ENCODE measurements around the gene FEM1B.

The FEM1B gene

DNA sequence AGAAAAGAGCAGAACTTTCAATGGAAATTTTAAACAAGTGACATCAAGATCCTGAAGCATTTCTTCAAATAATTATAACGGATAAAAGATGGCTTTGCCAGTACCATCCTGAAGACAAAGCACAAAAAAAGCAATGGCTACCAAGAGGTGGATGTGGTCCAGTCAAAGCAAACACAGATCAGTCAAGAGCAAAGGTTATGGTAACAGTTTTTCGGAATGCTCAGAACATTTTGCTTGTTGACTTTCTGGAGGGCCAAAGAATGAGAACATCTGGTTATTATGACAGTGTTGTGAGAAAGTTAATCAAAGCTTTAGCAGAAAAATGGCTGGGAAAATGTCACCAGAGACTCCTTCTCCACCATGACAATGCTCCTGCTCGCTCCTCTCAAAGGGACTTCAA is 31.5 kb downstream of the FEM1B start:
- no peak for DNase-seq

- DNase-seq = no peak
These were observed 32.7 kb downstream of the FEM1B start for GRCh38 chr15:68310178-68310803.

DNA sequence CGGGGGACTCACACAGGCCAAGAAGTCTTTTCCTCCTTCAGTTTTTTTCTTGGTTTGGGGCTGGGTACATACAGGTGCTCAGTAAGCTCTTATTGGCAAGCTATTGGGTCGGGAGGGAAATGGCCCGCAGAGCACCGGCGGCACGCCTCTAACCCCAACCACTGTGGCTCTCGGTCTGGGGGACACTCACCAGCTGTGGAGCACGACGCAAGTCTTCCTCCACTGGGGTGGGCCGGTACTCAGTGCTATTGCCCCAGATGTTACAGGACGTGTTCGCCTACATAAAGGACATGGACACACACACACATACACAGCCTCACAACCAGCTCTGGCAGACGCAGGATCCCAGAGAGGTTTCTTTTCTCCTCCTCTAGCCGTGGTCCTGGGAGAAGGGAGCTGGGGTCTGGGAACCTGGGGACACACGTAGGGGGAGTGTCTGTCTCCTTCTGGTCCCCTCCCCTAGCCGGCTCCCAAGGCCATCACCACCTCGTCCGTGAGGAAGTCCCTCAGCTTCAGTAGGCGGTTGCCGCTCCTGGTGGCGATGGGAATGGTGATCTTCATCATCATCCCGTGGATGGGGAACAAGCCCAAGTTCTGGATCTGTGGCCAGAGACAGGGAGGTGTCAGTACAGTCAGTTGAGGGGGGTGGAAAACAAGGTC is 33.4 kb downstream of the FEM1B start:
- no peak for DNase-seq

GRCh38 chr15:68311464-68311835 is 33.9 kb downstream of the FEM1B start:
- DNase-seq = no peak

DNA sequence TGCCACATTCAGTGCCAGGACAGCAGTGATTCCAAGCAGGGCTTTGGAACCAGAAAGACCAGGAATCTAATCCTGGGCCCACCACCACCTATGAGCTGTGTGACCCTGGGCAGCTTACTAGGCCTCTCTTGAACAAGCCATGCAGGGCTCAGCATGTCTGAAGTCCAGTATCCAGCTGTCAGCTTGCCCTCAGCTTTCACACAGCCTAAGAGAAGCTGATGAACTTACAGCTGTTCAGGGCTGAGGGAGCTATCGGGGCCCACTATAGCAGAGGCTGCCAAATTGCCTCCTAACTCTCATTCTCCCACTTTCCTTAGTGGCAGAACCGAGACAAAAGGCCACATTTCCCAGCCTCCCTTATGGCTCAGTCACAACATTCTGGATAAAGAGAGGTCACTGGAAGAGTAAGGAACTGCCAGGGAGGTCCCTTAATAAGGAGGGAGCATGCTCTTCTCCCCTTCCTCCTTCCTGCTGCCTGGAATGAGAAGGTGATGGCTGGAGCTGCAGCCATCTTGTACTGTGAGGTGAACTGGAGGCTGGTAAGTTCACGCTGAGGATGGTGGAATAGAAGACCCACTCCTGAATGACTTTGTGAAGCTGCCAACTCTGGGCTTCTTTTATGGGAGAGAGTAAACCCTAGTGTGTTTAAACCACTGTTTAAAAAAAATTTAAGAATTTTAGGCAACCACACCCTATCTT is 34.5 kb downstream of the FEM1B start:
- no peak for DNase-seq

DNA sequence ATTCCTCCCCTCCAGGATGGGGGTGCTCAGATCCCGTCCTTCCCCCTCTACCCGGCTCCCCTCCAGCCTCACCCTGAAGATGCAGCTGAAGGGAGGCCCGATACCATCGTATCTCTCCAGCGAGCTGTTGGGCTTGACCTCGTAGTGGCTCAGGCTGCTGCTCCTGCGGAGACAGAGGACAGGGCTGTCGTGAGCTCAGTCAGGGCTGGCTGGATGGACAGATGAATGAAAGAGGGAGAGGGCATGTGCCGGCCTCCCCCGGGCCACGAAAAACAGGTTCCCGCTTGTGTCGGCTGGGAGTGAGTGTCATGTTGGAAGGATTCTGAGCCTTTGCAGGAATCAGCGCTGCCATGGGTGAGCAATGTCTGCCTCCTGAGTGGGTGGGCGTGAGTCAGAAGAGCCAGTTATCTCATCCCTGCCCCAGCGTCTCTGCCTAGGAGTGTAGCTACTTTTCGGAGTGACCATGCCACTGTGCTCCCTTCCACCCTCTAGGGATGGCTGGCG is 35.2 kb downstream of the FEM1B start:
- no peak for DNase-seq

GRCh38 chr15:68313501-68314410 is 36.2 kb downstream of the FEM1B start:
- DNase-seq = no peak

GRCh38 chr15:68314563-68314962 is 37.0 kb downstream of the FEM1B start:
- DNase-seq = no peak

DNA sequence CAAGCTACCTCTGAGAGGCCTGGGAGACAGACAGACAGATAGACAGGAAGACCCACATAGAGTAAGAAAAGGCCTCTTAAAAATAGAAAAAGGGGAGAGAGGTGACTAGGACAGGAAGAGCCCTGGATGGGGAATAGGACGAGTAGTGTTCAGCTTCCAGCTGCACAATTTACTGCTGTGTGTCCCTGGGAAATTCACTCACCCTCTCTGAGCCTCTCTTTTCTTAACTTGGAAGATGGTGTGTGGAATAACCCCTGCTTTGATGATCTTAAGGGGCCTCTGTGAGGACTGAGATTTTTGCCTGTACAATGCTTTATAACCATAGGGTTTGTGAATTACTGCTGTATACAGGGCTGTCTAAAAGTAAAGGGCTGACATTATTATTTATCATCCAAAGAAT is 37.5 kb downstream of the FEM1B start:
- DNase-seq = no peak

DNA sequence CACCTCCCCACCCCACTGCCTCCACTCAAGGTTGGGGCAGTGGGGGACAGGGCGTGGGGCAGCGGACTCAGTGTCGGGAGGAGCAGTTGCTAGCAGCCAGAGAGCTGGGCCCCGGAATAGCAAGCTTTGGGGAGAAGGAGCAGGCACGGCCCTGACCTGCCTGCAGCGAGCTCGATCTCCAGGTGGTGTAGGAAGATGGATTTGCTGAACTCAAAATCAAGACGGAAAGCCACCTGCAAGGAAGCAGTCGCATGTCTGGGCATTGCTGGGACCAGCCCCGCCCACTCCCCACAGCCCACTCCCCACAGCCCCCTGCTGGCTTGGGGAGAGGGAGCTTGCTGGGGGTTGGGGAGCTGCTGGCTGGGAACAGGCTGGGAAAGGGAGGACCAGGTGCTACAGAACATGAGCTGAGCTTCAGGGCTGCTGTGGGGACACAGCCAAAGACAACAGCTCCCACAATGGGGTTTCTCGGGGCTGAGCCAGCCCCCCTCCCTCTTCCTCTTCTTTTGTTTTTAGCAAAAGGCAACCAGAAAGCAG is 38.0 kb downstream of the FEM1B start:
- no peak for DNase-seq

DNA sequence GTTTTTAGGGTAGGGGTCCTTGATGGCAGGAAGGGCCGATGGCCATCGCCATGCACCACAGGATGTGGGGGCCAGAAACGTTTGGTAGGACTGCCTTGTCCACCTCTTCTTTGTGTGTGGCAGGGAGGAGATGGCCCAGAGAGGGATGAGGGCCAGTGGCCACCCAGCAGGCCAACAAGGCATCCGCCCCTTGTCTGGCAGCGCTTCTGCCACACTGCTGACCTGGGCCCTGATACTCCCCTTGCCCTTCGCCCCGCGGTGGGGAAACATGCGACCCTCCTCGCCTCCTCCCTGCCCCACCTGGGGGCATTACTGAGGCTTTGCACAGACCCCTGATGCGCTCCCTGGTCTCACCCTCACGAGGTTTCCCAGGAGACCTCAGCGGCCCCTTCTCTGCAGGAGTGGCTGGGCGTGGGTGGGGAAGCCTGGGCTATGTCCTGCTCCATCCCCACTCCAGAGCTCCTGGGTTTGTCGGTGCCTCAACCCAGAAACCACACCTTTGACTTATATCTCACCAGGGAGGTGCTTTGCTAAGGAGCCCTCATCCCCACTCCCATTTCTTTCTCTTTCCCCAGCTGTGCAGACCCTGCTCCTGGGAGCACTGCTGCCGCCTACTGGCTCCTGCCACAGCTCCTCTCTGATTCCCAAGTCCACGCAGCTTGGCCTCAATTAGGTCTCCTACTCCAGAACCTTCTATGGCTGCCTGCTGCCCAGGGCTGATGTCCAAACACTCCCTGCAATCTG is 38.7 kb downstream of the FEM1B start:
- no peak for DNase-seq

- DNase-seq = no peak
These were observed 39.9 kb downstream of the FEM1B start for GRCh38 chr15:68317281-68318007.

- DNase-seq = no peak
These were observed 40.7 kb downstream of the FEM1B start for GRCh38 chr15:68318008-68318835.

DNA sequence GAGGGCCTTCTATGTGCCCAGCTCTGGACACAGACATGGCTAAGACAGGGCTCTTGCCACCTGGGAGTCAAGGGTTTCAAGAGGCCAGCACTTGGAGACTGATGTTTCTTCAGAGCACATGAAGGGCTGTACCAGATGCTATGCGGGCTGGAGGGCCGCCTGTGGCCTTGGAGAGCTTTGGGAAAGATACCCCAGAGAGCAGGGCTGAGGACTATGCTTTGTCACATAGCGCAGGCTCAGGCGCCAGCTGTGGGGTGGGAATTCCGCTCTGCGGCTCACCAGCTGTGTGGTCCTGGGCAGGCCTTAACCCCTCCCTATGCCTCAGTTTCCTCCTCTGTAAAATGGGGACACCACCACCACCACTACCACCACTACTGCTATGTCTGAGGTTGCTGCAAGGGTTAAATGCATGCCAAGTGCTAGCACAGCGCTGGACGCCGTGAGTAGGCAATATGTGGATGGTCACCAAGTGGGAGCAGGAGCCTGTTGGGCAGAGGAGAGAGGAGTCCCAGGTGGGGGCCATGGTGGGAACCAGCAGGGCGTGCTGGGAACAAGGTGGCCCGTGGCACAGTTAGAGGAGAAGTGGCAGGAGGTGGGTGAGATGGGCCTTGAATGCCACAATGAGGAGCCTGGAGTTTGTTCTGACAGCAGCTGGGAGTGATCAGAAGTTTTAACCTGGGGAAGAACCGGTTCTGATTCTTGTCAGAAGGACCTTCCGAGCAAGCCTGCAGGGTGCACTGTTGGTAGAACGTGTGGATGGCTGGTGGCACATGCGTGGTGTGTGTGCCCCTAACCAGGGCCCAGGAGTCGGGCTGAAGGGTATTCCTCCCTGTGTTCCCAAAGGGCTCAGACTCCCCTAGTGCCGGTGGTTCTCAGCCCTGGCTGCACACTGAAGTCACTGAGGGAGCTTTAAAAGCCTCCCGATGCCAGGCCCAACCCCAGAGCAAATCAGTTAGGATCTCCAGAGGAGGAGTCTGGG is 41.7 kb downstream of the FEM1B start:
- DNase-seq = no peak

- DNase-seq = no peak
These were observed 42.5 kb downstream of the FEM1B start for GRCh38 chr15:68319997-68320396.

- no peak for DNase-seq
These were observed 43.7 kb downstream of the FEM1B start for GRCh38 chr15:68321229-68321628.

DNA sequence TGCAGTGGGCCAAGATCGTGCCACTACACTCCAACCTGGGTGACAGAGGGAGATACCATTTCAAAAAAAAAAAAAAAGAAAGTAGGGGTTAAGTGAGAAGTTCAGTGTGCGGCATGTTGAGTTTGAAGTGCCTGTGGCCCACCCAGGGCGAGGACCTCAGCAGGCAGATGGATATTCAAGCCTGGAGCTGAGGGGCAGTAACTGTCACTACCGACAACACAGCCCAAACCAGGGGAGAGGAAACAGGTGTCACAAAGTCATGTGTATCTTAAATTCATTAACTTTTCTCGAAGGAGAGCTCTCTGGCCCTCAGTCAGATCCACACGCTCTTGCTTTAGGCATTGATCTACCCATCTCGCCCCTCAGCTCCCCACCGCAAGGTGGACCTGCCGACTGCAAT is 45.3 kb downstream of the FEM1B start:
- DNase-seq = no peak

GRCh38 chr15:68325726-68326125 is 48.2 kb downstream of the FEM1B start:
- DNase-seq = no peak

DNA sequence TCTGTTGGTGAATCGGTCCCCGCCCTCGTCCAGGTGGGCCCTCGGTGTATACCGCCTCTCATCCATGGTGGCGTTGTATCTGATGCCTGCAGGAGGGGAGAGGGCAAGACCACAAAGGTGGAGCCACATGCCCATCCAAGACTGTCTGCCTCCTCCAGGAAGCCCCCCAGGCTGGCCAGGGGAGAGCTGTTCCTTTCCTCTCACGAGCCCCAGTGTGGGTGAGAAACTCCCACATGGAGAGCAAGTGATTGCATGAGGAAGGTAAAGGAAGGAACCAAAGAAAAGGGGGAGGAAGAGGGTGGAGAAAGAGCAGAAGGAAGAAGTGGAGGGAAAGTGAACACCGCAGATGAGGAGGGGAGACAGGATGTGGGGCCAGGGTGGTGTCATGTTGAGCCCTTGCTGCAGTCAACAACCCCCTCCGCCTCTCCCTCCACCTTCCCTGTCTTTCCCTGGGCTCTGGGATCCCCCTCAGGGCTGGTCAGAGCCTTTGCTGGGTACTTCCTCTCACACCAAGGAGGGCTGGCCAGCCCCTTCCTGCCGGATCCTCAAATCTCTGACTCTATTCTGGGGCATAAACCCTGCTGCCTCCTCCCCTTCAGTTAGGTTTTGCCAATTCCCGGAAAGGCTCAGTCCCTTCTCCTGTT is 49.3 kb downstream of the FEM1B start:
- DNase-seq = no peak

All from NCI-H446 (cell line).